Smooth muscle cell (in vitro differentiated cells): ENCODE results near the gene ZNRF1. TPM values are rescaled to one million over a fixed set of nuclear protein-coding genes. Genes with fewer than 3 reads are reported as not detected.

Source experiments
- DNase-seq: peaks from one replicate; lab custom pipeline; 2025; ENCODE audit not compliant: unreplicated experiment; lab: John Stamatoyannopoulos, UW
- H2AFZ ChIP-seq: fragments of 200-600 bp; sonication (generic); 2 replicates; pipeline ENCODE4 v1.6.0; 2016; ENCODE audit warnings: antibody characterized with exemption, low read depth, mild to moderate bottlenecking
- H3F3A ChIP-seq: fragments of 200-600 bp; sonication (generic); 2 replicates; pipeline ENCODE4 v1.6.0; 2017; ENCODE audit warnings: antibody characterized with exemption, low read depth
- H3K27ac ChIP-seq: fragments of 200-600 bp; sonication (generic); 2 replicates; pipeline ENCODE4 v1.5.1; 2016; ENCODE audit warnings: low read depth, mild to moderate bottlenecking
- H3K27me3 ChIP-seq: fragments of 200-600 bp; sonication (generic); 2 replicates; pipeline ENCODE4 v1.6.1; 2016; ENCODE audit warnings: low read depth, mild to moderate bottlenecking
- H3K36me3 ChIP-seq: fragments of 200-600 bp; sonication (generic); 2 replicates; pipeline ENCODE4 v1.5.1; 2016; ENCODE audit warnings: low read depth
- H3K4me1 ChIP-seq: fragments of 200-600 bp; sonication (generic); 2 replicates; pipeline ENCODE4 v1.5.1; 2016; ENCODE audit warnings: low read depth
- H3K4me2 ChIP-seq: fragments of 200-600 bp; sonication (generic); 2 replicates; pipeline ENCODE4 v1.6.0; 2016; ENCODE audit warnings: mild to moderate bottlenecking
- H3K4me3 ChIP-seq: fragments of 200-600 bp; sonication (generic); 2 replicates; pipeline ENCODE4 v1.5.1; 2016; ENCODE audit warnings: mild to moderate bottlenecking
- H3K79me2 ChIP-seq: fragments of 200-600 bp; sonication (generic); 2 replicates; pipeline ENCODE4 v1.6.0; 2016; ENCODE audit warnings: low read depth, mild to moderate bottlenecking
- H3K9ac ChIP-seq: fragments of 200-600 bp; sonication (generic); 2 replicates; pipeline ENCODE4 v1.6.0; 2016; ENCODE audit warnings: low read depth
- H3K9me3 ChIP-seq: fragments of 200-600 bp; sonication (generic); replicated peaks from 2 replicates; pipeline ENCODE4 v1.5.1; 2016; ENCODE audit warnings: low read depth
- H4K20me1 ChIP-seq: fragments of 200-600 bp; sonication (generic); 2 replicates; pipeline ENCODE4 v1.6.0; 2016; ENCODE audit warnings: low read depth
- CTCF ChIP-seq: fragments of 200-600 bp; sonication (generic); IDR thresholded peaks from 2 replicates; pipeline ENCODE4 v1.5.1; 2017; ENCODE audit warnings: borderline replicate concordance, mild to moderate bottlenecking, antibody characterized with exemption; ENCODE audit not compliant: insufficient read depth, poor library complexity, severe bottlenecking
- WGBS: methylation state at CpG from one replicate; pipeline ENCODE4 v1.1.7; 2016; ENCODE audit warnings: low lambda C conversion rate; 5-methylcytosine and 5-hydroxymethylcytosine counted together
- polyA plus RNA-seq: library from polyadenylated mRNA; unstranded; fragments of >200 nt; fragmentation: Nextera tagmentation; extraction: Ambion mirVana; gene quantifications from 2 replicates; pipeline ENCODE4 v1.2.1, GENCODE V29; 2016
- total RNA-seq: library from RNA; depleted of rRNA; stranded (reverse); fragments of >200 nt; gene quantifications from 2 replicates; pipeline ENCODE4 v1.2.3, GENCODE V29; 2014

The ZNRF1 gene
- total RNA-seq (18.2 and 19.7 TPM in 2 replicates), polyA plus RNA-seq (38.0 and 45.4 TPM in 2 replicates)

DNA sequence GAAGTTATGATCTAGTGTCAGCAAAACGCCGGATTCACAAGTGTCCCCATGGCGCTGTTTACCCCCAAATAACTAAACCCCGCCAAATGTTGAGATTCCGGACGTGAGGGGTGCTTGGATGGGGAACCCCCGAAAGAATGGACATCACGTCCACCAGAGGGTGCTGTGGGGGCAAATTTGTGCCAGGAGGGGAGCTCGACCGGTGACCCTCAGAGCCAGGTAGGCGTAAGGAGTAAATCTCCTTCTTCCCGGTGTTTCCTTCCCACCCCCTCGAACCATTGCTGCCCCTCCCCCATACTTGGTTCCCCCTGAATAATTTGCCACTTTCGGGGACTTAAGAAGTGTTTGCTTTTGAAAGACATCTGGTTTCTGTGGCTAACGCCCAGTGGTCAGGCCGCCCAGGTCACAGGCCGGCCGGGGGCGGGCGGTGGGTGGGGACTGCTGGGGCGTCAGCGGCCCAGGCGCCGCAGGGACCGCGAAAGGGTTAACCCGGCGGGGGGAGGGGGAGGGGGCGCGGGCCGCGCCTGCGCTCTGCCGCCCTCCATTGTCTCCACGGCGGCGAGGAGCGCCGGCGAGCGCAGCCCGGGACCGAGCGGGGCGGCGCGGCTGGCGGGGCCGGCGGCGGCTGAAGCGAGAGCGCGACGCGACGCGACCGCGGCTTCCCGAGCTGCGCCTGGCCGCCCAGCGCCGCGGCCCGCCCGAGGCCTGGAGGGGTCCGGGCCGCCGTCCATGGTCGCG is at the start of gene ZNRF1:
Gene ZNRF1 (plus strand): TSS at position 544 of the 738 bp plus-strand sequence. CDS start 648 bp downstream, outside the sequence.
- peak within 1 kb of the TSS; percentile 96 for H3K4me2 ChIP-seq
- H3K27me3 ChIP-seq = no peaks in the 10 kb centered on the region
- H3K4me3 ChIP-seq = peak within 1 kb of the TSS; percentile 75
- peaks cover 30% of the 10 kb centered on the region for H3K4me1 ChIP-seq
- peaks cover 29% of the 10 kb centered on the region for H3K79me2 ChIP-seq
- DNase-seq = peak; percentile 75
- peak within 1 kb of the TSS; percentile 34 for H3K27ac ChIP-seq
- 2% methylated on average over 35 of the region's 73 CpGs for WGBS
- H3K9me3 ChIP-seq = no peaks in the 10 kb centered on the region
- peak within 1 kb of the TSS; percentile 90 for H2AFZ ChIP-seq
- H3F3A ChIP-seq = peaks cover under 1% of the 10 kb centered on the region
- peak within 1 kb of the TSS; percentile 69 for H3K9ac ChIP-seq
- peak; percentile 68 for TF ChIP-seq CTCF
- peaks cover 41% of the 10 kb centered on the region for H4K20me1 ChIP-seq
- no peaks in the 10 kb centered on the region for H3K36me3 ChIP-seq

- 87% methylated on average over 3 of the region's 3 CpGs for WGBS
- no peaks in the 10 kb centered on the region for H3K79me2 ChIP-seq
- no peak overlapping the region for H3K4me3 ChIP-seq
- no peaks in the 10 kb centered on the region for H4K20me1 ChIP-seq
- no peak overlapping the region for H2AFZ ChIP-seq
- no peak overlapping the region for H3K9ac ChIP-seq
- H3F3A ChIP-seq = no peaks in the 10 kb centered on the region
- no peaks in the 10 kb centered on the region for H3K4me1 ChIP-seq
- H3K4me2 ChIP-seq = no peak overlapping the region
- H3K27me3 ChIP-seq = no peaks in the 10 kb centered on the region
- no peak for DNase-seq
- H3K27ac ChIP-seq = no peak overlapping the region
- TF ChIP-seq CTCF = no peak
- H3K9me3 ChIP-seq = no peaks in the 10 kb centered on the region
- H3K36me3 ChIP-seq = peaks cover 4% of the 10 kb centered on the region
Observed at GRCh38 chr16:74949309-74949708, 49.5 kb upstream of the ZNRF1 start.

- Histone ChIP-seq H3K4me1 (no peaks in the 10 kb centered on the region), H3K4me3 (no peak overlapping the region), H3K4me2 (no peak overlapping the region), H3K9ac (no peak overlapping the region), H3F3A (no peaks in the 10 kb centered on the region), H3K79me2 (no peaks in the 10 kb centered on the region), H4K20me1 (no peaks in the 10 kb centered on the region), H3K36me3 (peaks cover 9% of the 10 kb centered on the region), H3K27me3 (no peaks in the 10 kb centered on the region), H2AFZ (no peak overlapping the region), H3K9me3 (no peaks in the 10 kb centered on the region), H3K27ac (no peak overlapping the region)
- no peak for TF ChIP-seq CTCF
- WGBS = 97% methylated on average over 6 of the region's 7 CpGs
- no peak for DNase-seq
Observed at GRCh38 chr16:74950511-74950910, 48.3 kb upstream of the ZNRF1 start.

DNA sequence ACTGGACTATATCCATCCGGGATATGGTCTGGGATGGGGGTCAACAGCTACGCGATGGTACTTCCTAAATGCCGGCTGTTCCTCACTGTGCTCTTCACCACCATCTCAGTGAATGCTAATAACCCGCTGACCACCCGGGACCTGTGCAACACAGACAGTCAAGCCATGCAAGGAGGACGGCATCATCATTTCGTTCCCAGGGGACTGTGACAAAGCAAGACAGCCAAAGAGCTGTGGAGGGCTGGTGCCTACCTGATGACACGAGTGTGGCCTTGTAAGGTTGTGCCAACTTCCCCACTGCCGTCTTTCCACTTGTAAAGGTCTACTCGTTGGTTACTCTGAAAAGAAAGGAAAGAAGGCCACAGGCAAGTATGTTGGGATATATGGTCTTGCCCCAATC is 47.6 kb upstream of the ZNRF1 start:
- H2AFZ ChIP-seq = no peak overlapping the region
- no peaks in the 10 kb centered on the region for H3K27me3 ChIP-seq
- H3K36me3 ChIP-seq = peaks cover 12% of the 10 kb centered on the region
- no peaks in the 10 kb centered on the region for H4K20me1 ChIP-seq
- no peak for DNase-seq
- no peaks in the 10 kb centered on the region for H3K4me1 ChIP-seq
- H3K4me2 ChIP-seq = no peak overlapping the region
- H3K9ac ChIP-seq = no peak overlapping the region
- no peaks in the 10 kb centered on the region for H3F3A ChIP-seq
- no peak for TF ChIP-seq CTCF
- no peak overlapping the region for H3K4me3 ChIP-seq
- no peak overlapping the region for H3K27ac ChIP-seq
- H3K79me2 ChIP-seq = no peaks in the 10 kb centered on the region
- no peaks in the 10 kb centered on the region for H3K9me3 ChIP-seq
- 97% methylated on average over 11 of the region's 11 CpGs for WGBS
